Upper lobe of left lung (tissue), 6 donors: ENCODE results near the gene LMBRD2. TPM values are rescaled to one million over a fixed set of nuclear protein-coding genes. Genes with fewer than 3 reads are reported as not detected.
A peak's percentile ranks its signal among the peaks of the same experiment; 100 is the strongest.

Source experiments
- ATAC-seq, 2 donors: fragments of 200-7000 bp; cut with Tn5 transposase; one replicate each; pipeline ENCODE4 v1.9.1; 2022; ENCODE audit warnings: mild to moderate bottlenecking in 2 of 2, moderate library complexity in 2 of 2; ENCODE audit not compliant: low FRiP score in 2 of 2
- DNase-seq, 2 donors: peaks; one replicate each; pipeline ENCODE4 v3.0.0-alpha.2; 2019 to 2020
- H3K27ac ChIP-seq, 4 donors: fragments of 200-600 bp; sonication (generic); one replicate each; pipeline ENCODE4 v1.5.1; 2016 to 2019
- H3K27me3 ChIP-seq, 4 donors: fragments of 200-600 bp; sonication (generic); one replicate each; pipeline ENCODE4 v1.5.1; 2017 to 2019
- H3K36me3 ChIP-seq, 4 donors: fragments of 200-600 bp; sonication (generic); one replicate each; pipeline ENCODE4 v1.5.1; 2016 to 2019
- H3K4me1 ChIP-seq, 4 donors: fragments of 200-600 bp; sonication (generic); one replicate each; pipeline ENCODE4 v1.5.1; 2018 to 2019
- H3K4me3 ChIP-seq, 4 donors: fragments of 200-600 bp; sonication (generic); one replicate each; pipeline ENCODE4 v1.5.1; 2017 to 2019; ENCODE audit warnings: mild to moderate bottlenecking in 2 of 4, moderate library complexity in 1 of 4
- H3K9me3 ChIP-seq, 4 donors: fragments of 200-600 bp; sonication (generic); one replicate each; pipeline ENCODE4 v1.5.1; 2018 to 2019
- CTCF ChIP-seq, 6 experiments: fragments of 450-650 bp in 4 of 6; fragments of 200-600 bp in 2 of 6; sonication (generic) in 2 of 6; IDR thresholded peaks; one replicate each; pipeline ENCODE4 v1.5.1; 2016 to 2019; ENCODE audit warnings: antibody characterized with exemption in 6 of 6
- EP300 ChIP-seq, 4 donors: sonication (generic); formaldehyde crosslinking; IDR thresholded peaks; one replicate each; pipeline ENCODE4 v1.5.1; 2017; ENCODE audit warnings: antibody characterized with exemption in 4 of 4, control low read depth in 2 of 4
- POLR2A ChIP-seq, 4 donors: fragments of 450-650 bp; IDR thresholded peaks; one replicate each; pipeline ENCODE4 v1.5.1; 2016 to 2017; ENCODE audit warnings: antibody characterized with exemption in 4 of 4, mild to moderate bottlenecking in 2 of 4
- POLR2AphosphoS5 ChIP-seq, 2 donors: sonication (generic); formaldehyde crosslinking; IDR thresholded peaks; one replicate each; pipeline ENCODE4 v1.5.1; 2017; ENCODE audit warnings: antibody characterized with exemption in 2 of 2
- WGBS, 2 donors: methylation state at CpG; one replicate each; pipeline ENCODE4 v1.1.5; 2017 to 2018; 5-methylcytosine and 5-hydroxymethylcytosine counted together
- total RNA-seq, 6 donors: library from RNA; depleted of rRNA in 4 of 6; stranded (reverse); fragments of >200 nt in 4 of 6; gene quantifications; one replicate each; pipeline versions ENCODE4 v1.1.0 to v1.2.1, GENCODE V29; 2016 to 2021
- donor health status: DM: no; HTN: no; CAD: no; lungs with moderate emphysema.
- donor health status: DM: no; HTN: yes; CAD: no; lungs with severe emphysema.

LMBRD2 gene
- total RNA-seq, 6 donors from 2014 or later: 3.8 to 27.0 (median 8.8) TPM

GRCh38 chr5:36073595-36074216 is 78.0 kb downstream of the LMBRD2 start:
- DNase-seq: no peak
- peaks cover 0 to 6% (median 0%) of the 10 kb centered on the region in 4 donors for H3K4me1 ChIP-seq
- H3K36me3 ChIP-seq: no peaks in the 10 kb centered on the region
- 40 to 66% methylated on average over 3 of the region's 3 CpGs for WGBS, 2 donors
- H3K4me3 ChIP-seq: no peak overlapping the region
- TF ChIP-seq POLR2A (IDR thresholded peaks at IDR 0.05) (no peak), POLR2AphosphoS5 (IDR thresholded peaks at IDR 0.05) (no peak), CTCF (IDR thresholded peaks at IDR 0.05) (no peak), EP300 (IDR thresholded peaks at IDR 0.05) (no peak)
- H3K27me3 ChIP-seq: no peaks in the 10 kb centered on the region
- H3K27ac ChIP-seq: no peak overlapping the region
- no peak for ATAC-seq
- H3K9me3 ChIP-seq: no peaks in the 10 kb centered on the region

GRCh38 chr5:36070687-36071571 is 80.8 kb downstream of the LMBRD2 start:
- 17 to 47% methylated on average over 9 of the region's 9 CpGs for WGBS, 2 donors
- H3K4me3 ChIP-seq: peak overlapping the region in 3 of 4 donors; percentile 20 to 36 (median 24)
- no peak for TF ChIP-seq POLR2A (IDR thresholded peaks at IDR 0.05)
- no peak for TF ChIP-seq EP300 (IDR thresholded peaks at IDR 0.05)
- no peak for TF ChIP-seq POLR2AphosphoS5 (IDR thresholded peaks at IDR 0.05)
- TF ChIP-seq CTCF (IDR thresholded peaks at IDR 0.05): no peak
- peak in 1 of 2 donors; percentile 26 for ATAC-seq
- H3K36me3 ChIP-seq: no peaks in the 10 kb centered on the region
- H3K27ac ChIP-seq: no peak overlapping the region
- H3K27me3 ChIP-seq: peaks cover 0 to 4% (median 0%) of the 10 kb centered on the region in 4 donors
- DNase-seq: no peak
- H3K4me1 ChIP-seq: peaks cover 0 to 17% (median 3%) of the 10 kb centered on the region in 4 donors
- H3K9me3 ChIP-seq: no peaks in the 10 kb centered on the region

GRCh38 chr5:36068751-36069281 is 82.9 kb downstream of the LMBRD2 start:
- Histone ChIP-seq H3K27me3 (peaks cover 0 to 4% (median 0%) of the 10 kb centered on the region in 4 donors), H3K9me3 (no peaks in the 10 kb centered on the region), H3K4me3 (no peak overlapping the region), H3K27ac (no peak overlapping the region), H3K4me1 (peaks cover 0 to 17% (median 3%) of the 10 kb centered on the region in 4 donors), H3K36me3 (no peaks in the 10 kb centered on the region)
- TF ChIP-seq POLR2A (IDR thresholded peaks at IDR 0.05) (no peak), CTCF (IDR thresholded peaks at IDR 0.05) (no peak), EP300 (IDR thresholded peaks at IDR 0.05) (no peak)
- DNase-seq (no peak), ATAC-seq (no peak)
- 83 to 93% methylated on average over 5 of the region's 5 CpGs for WGBS, 2 donors

GRCh38 chr5:36066540-36067210 is 85.0 kb downstream of the LMBRD2 start, which contains the start of gene UGT3A2:
TSS of gene UGT3A2 (minus strand) at chr5:36066882. CDS start at chr5:36066789, 93 bp downstream.
- TF ChIP-seq POLR2AphosphoS5 (IDR thresholded peaks at IDR 0.05) (no peak), CTCF (IDR thresholded peaks at IDR 0.05) (no peak), POLR2A (IDR thresholded peaks at IDR 0.05) (no peak), EP300 (IDR thresholded peaks at IDR 0.05) (no peak)
- WGBS, 2 donors: 1 to 3% methylated on average over 7 to 22 of the region's 22 CpGs
- peak in 1 of 2 donors; percentile 14 for ATAC-seq

More at GRCh38 chr5:36066540-36067210, 85.0 kb downstream of the LMBRD2 start, which contains the start of gene UGT3A2:
- peaks cover 0 to 4% (median 0%) of the 10 kb centered on the region in 4 donors for H3K27me3 ChIP-seq
- no peak within 1 kb of the TSS for H3K4me3 ChIP-seq
- DNase-seq: peak in 1 of 2 donors; percentile 40
- peaks cover 0 to 15% (median 3%) of the 10 kb centered on the region in 4 donors for H3K4me1 ChIP-seq
- no peaks in the 10 kb centered on the region for H3K36me3 ChIP-seq
- H3K9me3 ChIP-seq: no peaks in the 10 kb centered on the region
- no peak within 1 kb of the TSS for H3K27ac ChIP-seq
